ENCODE data around the gene CTSD. TPM values are rescaled to one million over a fixed set of nuclear protein-coding genes. Genes with fewer than 3 reads are reported as not detected.

Gene CTSD
- total and polyA plus RNA-seq, 8 donors, result 115 to 590 (median 257) TPM

DNA sequence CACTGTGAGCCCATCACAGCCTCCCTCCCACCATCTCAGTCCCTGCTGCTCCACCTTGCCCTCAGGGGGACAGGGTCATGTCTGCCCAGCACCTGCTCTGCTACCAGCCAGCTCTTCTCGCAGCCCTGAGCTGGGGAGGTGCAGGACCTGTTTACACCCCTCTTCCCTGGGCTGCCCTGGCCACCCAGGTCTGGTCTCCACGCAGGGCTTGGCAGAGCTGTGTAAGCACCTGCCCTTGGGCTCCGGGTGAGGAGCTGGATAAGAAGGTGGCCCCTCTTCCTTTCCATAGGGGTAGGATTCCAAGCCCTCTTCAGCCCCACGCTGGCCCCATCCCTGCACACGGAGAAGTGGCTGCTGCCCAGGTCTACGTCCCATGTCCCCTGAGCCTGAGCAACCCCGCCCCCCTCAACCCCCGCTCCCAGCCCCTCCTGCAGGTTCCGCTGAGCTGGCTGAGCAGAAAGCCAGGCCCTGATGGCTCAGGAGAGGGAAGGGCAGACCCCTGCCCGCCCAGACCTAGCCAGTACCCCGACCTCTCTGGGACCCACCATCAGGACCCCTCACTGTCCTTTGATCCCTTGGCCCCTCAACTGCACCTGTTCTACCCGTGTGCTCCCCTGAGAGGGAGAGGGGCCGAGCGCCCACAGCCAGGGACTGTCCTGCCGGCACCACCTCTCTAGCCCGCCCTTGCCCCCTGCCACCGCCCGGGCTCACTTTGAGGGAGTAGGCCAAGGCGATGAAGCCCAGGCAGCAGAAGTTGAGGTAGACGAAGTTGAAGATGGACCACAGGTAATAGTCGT is 16.6 kb downstream of the CTSD start:
- Histone ChIP-seq H3K27ac (no peak overlapping the region), H3K27me3 (peaks cover 6 to 37% (median 23%) of the 10 kb centered on the region in 3 donors), H3K9me3 (no peaks in the 10 kb centered on the region), H3K4me3 (peak overlapping the region in 1 of 4 donors; percentile 39), H3K4me1 (peaks cover 27 to 46% (median 36%) of the 10 kb centered on the region in 4 donors), H3K36me3 (peaks cover 2 to 7% (median 4%) of the 10 kb centered on the region in 4 donors)
- peak in 1 of 2 donors; percentile 1 for DNase-seq
- 87 to 92% (median 90%) methylated on average over 14 to 21 of the region's 21 CpGs for WGBS, 5 donors
- intact Hi-C loops (cut with DNase I; ENCODE audit: low total_unique reads), result no loop called here
- TF ChIP-seq POLR2AphosphoS5 (IDR thresholded peaks at IDR 0.05) (no peak), POLR2A (IDR thresholded peaks at IDR 0.05) (no peak), EP300 (IDR thresholded peaks at IDR 0.05) (no peak)

DNA sequence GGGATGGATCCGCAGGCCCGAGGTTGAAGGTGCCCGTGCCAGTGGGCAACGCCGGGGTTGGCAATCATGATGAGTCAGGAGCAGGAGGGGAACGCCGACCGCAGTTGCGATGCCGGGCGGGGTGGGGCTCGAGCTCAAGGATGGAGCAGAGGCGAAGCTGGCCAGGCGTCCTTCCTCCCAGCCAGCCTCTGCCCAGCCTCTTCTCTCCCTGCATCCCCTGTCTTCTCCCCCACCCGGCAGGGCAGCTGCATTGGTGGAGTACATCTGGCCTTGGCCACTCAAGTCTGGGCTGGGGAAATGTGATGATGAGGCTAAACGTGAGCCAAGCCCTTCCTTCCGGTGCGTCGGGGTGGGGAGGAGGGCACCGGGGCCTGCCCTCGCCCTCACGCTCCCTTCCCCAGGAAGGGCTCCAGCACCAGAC is 17.2 kb downstream of the CTSD start:
- H3K27me3 ChIP-seq, result peaks cover 6 to 44% (median 29%) of the 10 kb centered on the region in 3 donors

DNA sequence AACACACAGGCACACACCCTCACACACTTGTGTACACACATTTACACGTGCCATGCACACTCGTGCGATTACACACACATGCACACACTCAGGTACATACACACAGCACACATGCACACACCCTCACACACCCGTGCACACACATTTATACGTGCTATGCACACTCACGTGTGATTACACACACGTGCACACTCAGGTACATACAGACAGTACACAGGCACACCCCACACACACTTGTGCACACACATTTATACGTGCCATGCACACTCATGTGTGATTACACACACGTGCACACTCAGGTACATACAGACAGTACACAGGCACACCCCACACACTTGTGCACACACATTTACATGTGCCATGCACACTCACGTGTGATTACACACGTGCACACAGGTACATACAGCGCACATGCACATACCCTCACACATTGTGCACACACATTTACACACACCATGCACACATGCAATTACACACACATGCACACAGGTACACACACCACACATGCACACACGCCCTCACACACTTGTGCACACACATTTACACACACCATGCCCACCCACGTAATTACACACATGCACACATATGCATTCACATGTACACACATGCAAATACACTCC is 17.9 kb downstream of the CTSD start:
- Histone ChIP-seq H3K27me3 (peaks cover 6 to 50% (median 29%) of the 10 kb centered on the region in 3 donors), H3K4me3 (no peak overlapping the region), H3K36me3 (no peaks in the 10 kb centered on the region), H3K27ac (no peak overlapping the region), H3K9me3 (no peaks in the 10 kb centered on the region), H3K4me1 (peaks cover 19 to 33% (median 24%) of the 10 kb centered on the region in 4 donors)
- 92 to 95% (median 94%) methylated on average over 14 of the region's 14 CpGs for WGBS, 5 donors
- TF ChIP-seq POLR2AphosphoS5 (IDR thresholded peaks at IDR 0.05) (no peak), POLR2A (IDR thresholded peaks at IDR 0.05) (no peak)
- TF ChIP-seq, protein P1, sequence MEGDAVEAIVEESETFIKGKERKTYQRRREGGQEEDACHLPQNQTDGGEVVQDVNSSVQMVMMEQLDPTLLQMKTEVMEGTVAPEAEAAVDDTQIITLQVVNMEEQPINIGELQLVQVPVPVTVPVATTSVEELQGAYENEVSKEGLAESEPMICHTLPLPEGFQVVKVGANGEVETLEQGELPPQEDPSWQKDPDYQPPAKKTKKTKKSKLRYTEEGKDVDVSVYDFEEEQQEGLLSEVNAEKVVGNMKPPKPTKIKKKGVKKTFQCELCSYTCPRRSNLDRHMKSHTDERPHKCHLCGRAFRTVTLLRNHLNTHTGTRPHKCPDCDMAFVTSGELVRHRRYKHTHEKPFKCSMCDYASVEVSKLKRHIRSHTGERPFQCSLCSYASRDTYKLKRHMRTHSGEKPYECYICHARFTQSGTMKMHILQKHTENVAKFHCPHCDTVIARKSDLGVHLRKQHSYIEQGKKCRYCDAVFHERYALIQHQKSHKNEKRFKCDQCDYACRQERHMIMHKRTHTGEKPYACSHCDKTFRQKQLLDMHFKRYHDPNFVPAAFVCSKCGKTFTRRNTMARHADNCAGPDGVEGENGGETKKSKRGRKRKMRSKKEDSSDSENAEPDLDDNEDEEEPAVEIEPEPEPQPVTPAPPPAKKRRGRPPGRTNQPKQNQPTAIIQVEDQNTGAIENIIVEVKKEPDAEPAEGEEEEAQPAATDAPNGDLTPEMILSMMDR (IDR thresholded peaks at IDR 0.05), result no peak
- intact Hi-C loops (cut with DNase I; ENCODE audit: low total_unique reads), result no loop called here
- no peak for DNase-seq

More for the DNA sequence above, 17.2 kb downstream of the CTSD start:
- 77 to 97% (median 85%) methylated on average over 15 to 22 of the region's 22 CpGs for WGBS, 5 donors
- peak overlapping the region in 1 of 4 donors; percentile 3 for H3K4me3 ChIP-seq
- peaks cover 24 to 40% (median 31%) of the 10 kb centered on the region in 4 donors for H3K4me1 ChIP-seq
- TF ChIP-seq POLR2AphosphoS5 (IDR thresholded peaks at IDR 0.05) (no peak), POLR2A (IDR thresholded peaks at IDR 0.05) (no peak), EP300 (IDR thresholded peaks at IDR 0.05) (no peak)
- TF ChIP-seq, protein P1 (IDR thresholded peaks at IDR 0.05), result no peak
- H3K27ac ChIP-seq, result no peak overlapping the region
- intact Hi-C loops (cut with DNase I; ENCODE audit: low total_unique reads), result no loop called here
- H3K36me3 ChIP-seq, result peaks cover 0 to under 1% (median 0%) of the 10 kb centered on the region in 4 donors
- H3K9me3 ChIP-seq, result no peaks in the 10 kb centered on the region
- DNase-seq, result peak in 1 of 2 donors; percentile 24

DNA sequence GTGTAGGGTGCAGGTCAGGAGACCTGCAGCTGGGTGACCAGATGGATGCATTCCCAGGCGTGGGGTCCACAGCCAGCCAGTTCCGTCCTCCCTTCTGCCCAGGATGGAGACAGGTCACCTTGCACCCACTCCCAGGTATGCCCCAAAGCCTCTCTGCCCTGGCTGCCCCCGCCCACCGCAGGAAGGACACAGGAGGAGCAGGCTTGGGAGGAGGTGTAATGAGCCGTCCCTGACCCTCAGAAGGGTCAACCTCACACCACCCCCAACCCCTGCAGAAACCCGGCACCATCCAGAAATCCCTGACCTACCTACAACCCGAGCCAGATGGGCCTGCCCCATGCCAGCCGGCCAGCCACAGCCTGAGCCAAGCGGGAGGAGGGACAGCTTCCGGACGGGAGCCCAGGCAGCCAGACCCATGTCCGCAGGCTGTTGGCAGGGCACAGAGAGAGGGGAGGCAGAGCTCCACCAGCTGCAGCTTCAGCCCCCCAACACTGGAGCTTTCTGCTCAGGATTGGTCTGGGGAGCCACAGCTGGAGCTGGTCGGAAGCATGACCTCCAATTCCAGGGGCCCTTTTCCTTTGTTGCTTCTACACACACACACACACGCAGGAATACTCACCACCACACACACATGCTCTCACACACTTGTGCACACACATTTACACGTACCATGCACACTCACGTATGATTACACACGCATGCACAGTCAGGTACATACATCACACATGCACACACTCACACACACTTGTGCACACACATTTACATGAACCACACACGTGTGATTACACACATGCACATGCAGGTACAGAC is 18.6 kb downstream of the CTSD start:
- intact Hi-C loops (cut with DNase I; ENCODE audit: low total_unique reads), result no loop called here
- H3K9me3 ChIP-seq, result no peaks in the 10 kb centered on the region
- DNase-seq, result peak in 1 of 2 donors; percentile 28
- WGBS, 5 donors, result 74 to 81% (median 76%) methylated on average over 12 to 18 of the region's 18 CpGs
- no peak overlapping the region for H3K4me3 ChIP-seq
- TF ChIP-seq EP300 (IDR thresholded peaks at IDR 0.05) (no peak), POLR2AphosphoS5 (IDR thresholded peaks at IDR 0.05) (no peak), POLR2A (IDR thresholded peaks at IDR 0.05) (no peak)
- TF ChIP-seq, protein P1 (IDR thresholded peaks at IDR 0.05), result no peak
- no peaks in the 10 kb centered on the region for H3K36me3 ChIP-seq
- peaks cover 17 to 25% (median 20%) of the 10 kb centered on the region in 4 donors for H3K4me1 ChIP-seq
- no peak overlapping the region for H3K27ac ChIP-seq
- H3K27me3 ChIP-seq, result peaks cover 6 to 51% (median 28%) of the 10 kb centered on the region in 3 donors

All from stomach (tissue), 9 donors.